ENCODE data around the gene TAOK1.
"Not testable (repeated sequence)": the region's sequence is repeated elsewhere in the genome, so short reads cannot be mapped to it uniquely, and the experiment has no call there.

Gene TAOK1

GRCh38 chr17:29449865-29450671 is 59.9 kb downstream of the TAOK1 start:
- no peak for DNase-seq

GRCh38 chr17:29451121-29451742 is 61.1 kb downstream of the TAOK1 start:
- no peak for DNase-seq

GRCh38 chr17:29458066-29458465 is 67.9 kb downstream of the TAOK1 start:
- DNase-seq = no peak

GRCh38 chr17:29461483-29462206 is 71.5 kb downstream of the TAOK1 start:
- no peak for DNase-seq

GRCh38 chr17:29469276-29469675 is 79.1 kb downstream of the TAOK1 start:
- no peak for DNase-seq

GRCh38 chr17:29473437-29473836 is 83.3 kb downstream of the TAOK1 start:
- DNase-seq = not testable (repeated sequence)

- no peak for DNase-seq
Observed at GRCh38 chr17:29474297-29474696, 84.1 kb downstream of the TAOK1 start.

GRCh38 chr17:29475891-29476290 is 85.7 kb downstream of the TAOK1 start:
- DNase-seq = no peak

- DNase-seq = peak; percentile 89
Observed at GRCh38 chr17:29480249-29480928, 90.2 kb downstream of the TAOK1 start.

- no peak for DNase-seq
Observed at GRCh38 chr17:29483503-29483902, 93.3 kb downstream of the TAOK1 start.

GRCh38 chr17:29495011-29495410 is 104.8 kb downstream of the TAOK1 start:
- no peak for DNase-seq

- DNase-seq = no peak
Observed at GRCh38 chr17:29504711-29505110, 114.5 kb downstream of the TAOK1 start.

- DNase-seq = no peak
Observed at GRCh38 chr17:29505836-29506235, 115.7 kb downstream of the TAOK1 start.

GRCh38 chr17:29510953-29511352 is 120.8 kb downstream of the TAOK1 start:
- no peak for DNase-seq

- no peak for DNase-seq
Observed at GRCh38 chr17:29514792-29515191, 124.6 kb downstream of the TAOK1 start.

GRCh38 chr17:29518359-29518758 is 128.2 kb downstream of the TAOK1 start:
- DNase-seq = no peak

- no peak for DNase-seq
Observed at GRCh38 chr17:29524692-29525091, 134.5 kb downstream of the TAOK1 start.

GRCh38 chr17:29526322-29526721 is 136.2 kb downstream of the TAOK1 start:
- no peak for DNase-seq

GRCh38 chr17:29533976-29534375 is 143.8 kb downstream of the TAOK1 start:
- no peak for DNase-seq

GRCh38 chr17:29544066-29544465 is 153.9 kb downstream of the TAOK1 start:
- DNase-seq = no peak

- no peak for DNase-seq
Observed at GRCh38 chr17:29546085-29546484, 155.9 kb downstream of the TAOK1 start.

GRCh38 chr17:29546830-29547229 is 156.7 kb downstream of the TAOK1 start:
- DNase-seq = no peak

Data from NCI-H774 (cell line).